CD4-positive, alpha-beta T cell treated with Interleukin-4 for 1 hour (primary cell): ENCODE measurements around the gene STARD3NL.
"Not testable (repeated sequence)": the region's sequence is repeated elsewhere in the genome, so short reads cannot be mapped to it uniquely, and the experiment has no call there.

Experiments
- DNase-seq, 2 donors: peaks; one replicate each; pipeline ENCODE4 v3.0.0-alpha.2; 2020 to 2022

Gene STARD3NL

DNA sequence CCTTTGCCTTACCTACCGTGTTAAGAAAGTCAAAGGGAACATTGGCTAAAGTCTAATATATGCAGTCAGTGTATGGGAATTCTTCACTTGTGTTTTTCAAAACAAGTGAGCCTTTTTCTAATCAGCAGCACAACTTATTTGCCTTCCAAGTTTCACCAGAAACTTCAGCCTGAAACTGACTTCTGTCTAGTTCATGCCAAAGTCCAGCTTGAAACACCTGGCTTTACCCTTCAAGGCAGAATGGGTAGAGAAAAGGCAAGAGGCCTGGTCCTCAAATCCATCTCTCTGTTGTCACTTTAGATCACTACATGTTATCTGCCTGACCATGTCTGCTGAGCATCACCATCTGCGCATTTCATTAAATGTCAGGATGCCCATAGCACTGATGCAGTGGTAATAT lies 92.4 kb downstream of the STARD3NL start:
- DNase-seq = not testable (repeated sequence)

DNA sequence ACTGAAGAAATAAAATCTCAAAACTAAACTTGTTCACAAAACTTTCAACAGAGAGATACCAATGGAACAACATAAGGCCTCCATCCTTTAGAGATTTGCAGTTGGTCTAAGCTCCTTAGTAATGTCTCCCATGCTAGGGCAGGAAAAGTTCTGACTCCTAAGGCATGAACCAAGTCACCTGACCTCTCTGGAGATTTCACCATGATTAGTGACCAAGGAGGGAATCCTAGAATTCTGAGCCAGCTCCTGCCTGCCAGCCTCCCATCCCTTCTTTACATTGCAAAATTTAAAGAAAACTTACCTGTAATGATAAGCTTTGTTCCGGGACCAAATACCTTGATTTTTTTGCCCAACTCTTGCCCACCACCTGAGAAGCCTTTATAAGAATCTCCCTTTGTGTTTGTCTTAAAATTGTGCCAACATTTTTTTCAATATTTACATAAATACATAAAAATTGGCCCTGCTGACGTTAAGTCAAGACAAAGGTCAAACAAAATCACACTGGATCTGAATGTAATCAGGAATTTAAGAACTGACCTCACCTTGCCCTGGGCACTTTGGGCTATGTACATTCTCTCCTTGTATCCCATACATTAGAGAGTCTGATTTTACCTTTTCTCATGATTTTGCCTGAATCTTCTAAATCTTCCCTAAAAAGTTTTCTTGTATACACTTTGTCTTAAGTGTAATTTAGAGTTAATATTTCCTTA lies 95.4 kb downstream of the STARD3NL start, which contains the start of gene TARP:
TSS of gene TARP (minus strand) at position 351 of the 710 bp plus-strand sequence.
- DNase-seq = no peak

DNA sequence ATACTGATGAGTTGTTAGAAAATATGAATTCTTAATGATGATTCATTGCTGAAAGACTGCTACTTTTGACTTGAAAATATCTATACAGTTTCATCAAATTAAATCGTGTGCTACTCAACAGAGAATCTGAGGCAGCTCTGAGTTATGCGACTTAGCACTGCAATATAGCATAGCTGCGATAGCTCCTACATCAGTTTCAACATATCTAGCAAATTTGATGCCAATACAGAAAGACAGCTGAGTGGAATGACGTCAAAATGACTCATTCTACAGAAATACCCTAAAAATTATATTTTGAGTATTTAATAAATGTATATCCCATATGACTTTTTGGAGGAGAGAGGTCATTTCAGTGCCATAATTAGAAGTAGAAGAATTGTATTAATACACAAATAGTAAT lies 96.4 kb downstream of the STARD3NL start:
- no peak for DNase-seq

DNA sequence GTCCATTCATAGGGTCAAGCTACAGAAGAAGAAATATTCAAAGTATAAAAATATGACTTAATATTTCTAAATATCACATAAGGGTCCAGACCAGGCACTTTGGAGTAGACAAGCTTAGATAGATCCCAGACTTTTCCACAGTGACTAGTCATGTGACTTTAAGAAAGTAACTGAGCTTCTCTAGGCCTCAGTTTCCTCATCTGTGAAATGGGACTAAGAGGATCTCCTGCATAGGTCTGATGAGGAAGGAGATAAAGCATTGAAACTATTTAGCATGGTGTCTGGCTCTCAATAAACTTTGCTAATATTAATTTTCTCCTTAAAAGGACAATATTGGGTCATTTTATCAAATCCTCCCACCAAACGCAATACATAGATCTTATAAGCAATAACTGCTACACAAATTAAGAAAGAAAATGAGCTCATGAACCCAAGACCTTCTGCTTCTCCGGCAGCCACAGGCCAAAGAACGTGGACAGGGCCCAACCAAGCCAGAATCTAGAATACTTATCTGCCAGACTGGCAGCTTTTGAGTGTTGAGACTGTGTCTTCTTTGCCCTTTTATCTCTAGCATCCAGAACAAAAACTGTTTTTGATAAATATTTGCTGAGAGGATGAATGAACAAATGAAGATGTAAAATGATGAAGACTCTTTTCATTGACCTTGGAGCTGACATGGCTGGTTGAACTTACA lies 97.0 kb downstream of the STARD3NL start:
- DNase-seq = no peak

DNA sequence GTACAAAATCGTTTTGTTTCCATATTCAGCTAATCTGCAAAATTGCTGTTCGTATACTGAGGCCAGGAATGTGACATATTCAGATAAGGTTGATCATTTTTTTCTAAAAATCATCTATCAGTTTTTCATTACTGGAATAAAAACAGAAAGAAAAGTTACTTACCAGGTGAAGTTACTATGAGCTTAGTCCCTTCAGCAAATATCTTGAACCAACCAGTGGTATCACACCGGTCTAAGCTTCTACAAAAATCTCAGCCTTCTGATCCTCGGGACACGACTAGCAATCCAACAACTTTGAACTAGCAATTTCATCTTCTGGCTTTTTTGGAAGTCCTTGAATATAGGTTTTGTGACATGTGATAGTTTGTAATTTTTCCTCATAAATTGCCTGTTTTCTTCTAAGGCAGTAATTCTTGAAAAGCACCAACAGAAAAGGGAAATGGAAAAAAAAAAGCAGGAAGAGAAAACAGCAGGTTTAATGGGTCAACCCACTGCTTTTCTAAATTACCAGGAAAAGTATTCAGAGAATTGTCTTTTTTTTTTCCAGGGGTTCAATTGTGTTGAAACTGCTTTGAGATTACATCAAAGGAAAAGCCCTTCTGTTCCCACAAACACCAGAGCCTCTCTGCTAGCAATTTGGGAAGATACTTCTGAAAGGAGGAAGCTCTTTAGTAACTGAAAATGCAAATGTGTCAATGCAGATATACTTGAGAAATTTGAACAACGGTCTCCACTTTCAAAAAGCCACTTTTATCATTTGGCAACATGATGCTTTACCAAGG lies 98.2 kb downstream of the STARD3NL start:
- DNase-seq = no peak

DNA sequence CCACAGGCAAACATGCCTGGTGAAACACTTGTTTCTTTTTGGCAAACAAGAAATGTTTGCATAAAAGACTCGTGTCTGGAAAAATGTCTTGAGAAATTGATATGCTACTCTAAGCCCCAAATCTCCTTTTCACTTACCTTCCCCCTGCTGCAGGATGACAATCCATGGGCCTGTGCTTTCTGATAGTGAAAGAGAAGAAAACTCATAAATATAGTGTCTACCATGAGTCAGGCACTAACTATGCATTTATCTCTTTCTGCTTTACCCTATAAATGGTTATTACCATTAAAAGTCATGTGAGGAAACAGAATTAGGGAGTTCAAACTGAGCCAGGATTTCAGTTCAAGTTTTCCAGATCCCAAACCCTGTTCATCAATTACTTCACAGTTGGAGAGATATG lies 102.0 kb downstream of the STARD3NL start:
- DNase-seq = no peak
